Mesendoderm (in vitro differentiated cells): ENCODE measurements around the gene OR51B2.

Source experiments
- DNase-seq: peaks from one replicate; pipeline ENCODE4 v3.0.0; 2013
- H2AK5ac ChIP-seq: 2 replicates; pipeline ENCODE4 v1.6.1; 2013; ENCODE audit warnings: low read length, inconsistent platforms
- H2BK120ac ChIP-seq: 2 replicates; pipeline ENCODE4 v1.6.1; 2013; ENCODE audit warnings: low read depth, mild to moderate bottlenecking, low read length, moderate library complexity, mixed read lengths
- H2BK15ac ChIP-seq: replicated peaks from 2 replicates; pipeline ENCODE4 v1.6.1; 2013; ENCODE audit warnings: low read depth, mild to moderate bottlenecking, moderate library complexity
- H2BK5ac ChIP-seq: 2 replicates; pipeline ENCODE4 v1.6.1; 2013; ENCODE audit warnings: low read length, inconsistent platforms
- H3K18ac ChIP-seq: 2 replicates; pipeline ENCODE4 v1.6.1; 2013; ENCODE audit warnings: mild to moderate bottlenecking, low read length, mixed read lengths
- H3K23ac ChIP-seq: one replicate; pipeline ENCODE4 v1.6.1; 2013; ENCODE audit warnings: low read length
- H3K27ac ChIP-seq: 2 replicates; pipeline ENCODE4 v1.5.1; 2013; ENCODE audit warnings: low read depth, mild to moderate bottlenecking, inconsistent platforms, low read length, moderate library complexity
- H3K27me3 ChIP-seq: 2 replicates; pipeline ENCODE4 v1.6.1; 2013; ENCODE audit warnings: low read length, control low read depth, mild to moderate bottlenecking, inconsistent platforms; ENCODE audit not compliant: insufficient read depth, poor library complexity
- H3K36me3 ChIP-seq: 2 replicates; pipeline ENCODE4 v1.6.1; 2013; ENCODE audit warnings: low read length, inconsistent platforms; ENCODE audit not compliant: control insufficient read depth, insufficient read depth
- H3K4ac ChIP-seq: one replicate; pipeline ENCODE4 v1.6.1; 2013; ENCODE audit warnings: low read depth, mild to moderate bottlenecking, low read length, moderate library complexity
- H3K4me1 ChIP-seq: 2 replicates; pipeline ENCODE4 v1.6.1; 2013; ENCODE audit warnings: low read depth, low read length, inconsistent platforms; ENCODE audit not compliant: control insufficient read depth
- H3K4me2 ChIP-seq: 2 replicates; pipeline ENCODE4 v1.6.1; 2013; ENCODE audit warnings: low read length
- H3K4me3 ChIP-seq: 2 replicates; pipeline ENCODE4 v1.5.1; 2013; ENCODE audit warnings: mild to moderate bottlenecking, low read length
- H3K56ac ChIP-seq: one replicate; pipeline ENCODE4 v1.6.1; 2013; ENCODE audit warnings: low read length
- H3K79me1 ChIP-seq: 2 replicates; pipeline ENCODE4 v1.6.1; 2013; ENCODE audit warnings: low read length, inconsistent platforms
- H3K79me2 ChIP-seq: 2 replicates; pipeline ENCODE4 v1.6.1; 2013; ENCODE audit warnings: mild to moderate bottlenecking, low read length; ENCODE audit not compliant: control insufficient read depth, insufficient read depth
- H3K9ac ChIP-seq: 2 replicates; pipeline ENCODE4 v1.6.1; 2013; ENCODE audit warnings: low read length, inconsistent platforms
- H4K5ac ChIP-seq: one replicate; pipeline ENCODE4 v1.6.1; 2013; ENCODE audit warnings: low read length
- H4K8ac ChIP-seq: one replicate; pipeline ENCODE4 v1.6.1; 2013; ENCODE audit warnings: low read depth, mild to moderate bottlenecking, control low read depth, low read length, moderate library complexity
- WGBS: extraction: QIAGEN DNeasy Blood & Tissue Kit; methylation state at CpG from one replicate; pipeline ENCODE4 v1.1.7; 2013; ENCODE audit warnings: low lambda C conversion rate, missing lambda C conversion rate; ENCODE audit not compliant: insufficient coverage; ENCODE audit errors: extremely low coverage; 5-methylcytosine and 5-hydroxymethylcytosine counted together

Gene OR51B2

GRCh38 chr11:5307256-5308019 is 16.7 kb downstream of the OR51B2 start:
- no peak overlapping the region for H2AK5ac ChIP-seq
- H3K4me1 ChIP-seq = no peaks in the 10 kb centered on the region
- no peak overlapping the region for H3K4me3 ChIP-seq
- no CpG with 5 or more reads among the region's 2 CpGs for WGBS
- no peak overlapping the region for H3K23ac ChIP-seq
- no peaks in the 10 kb centered on the region for H3K27me3 ChIP-seq
- peak; percentile 7 for DNase-seq
- H2BK15ac ChIP-seq = no peak overlapping the region
- no peak overlapping the region for H4K5ac ChIP-seq
- no peaks in the 10 kb centered on the region for H3K79me2 ChIP-seq
- H2BK120ac ChIP-seq = no peak overlapping the region
- H3K4me2 ChIP-seq = no peak overlapping the region
- no peaks in the 10 kb centered on the region for H3K36me3 ChIP-seq
- no peak overlapping the region for H4K8ac ChIP-seq
- H3K18ac ChIP-seq = no peak overlapping the region
- H3K56ac ChIP-seq = no peak overlapping the region
- no peak overlapping the region for H3K4ac ChIP-seq
- H3K9ac ChIP-seq = no peak overlapping the region
- H2BK5ac ChIP-seq = no peak overlapping the region
- no peak overlapping the region for H3K27ac ChIP-seq
- no peaks in the 10 kb centered on the region for H3K79me1 ChIP-seq

DNA sequence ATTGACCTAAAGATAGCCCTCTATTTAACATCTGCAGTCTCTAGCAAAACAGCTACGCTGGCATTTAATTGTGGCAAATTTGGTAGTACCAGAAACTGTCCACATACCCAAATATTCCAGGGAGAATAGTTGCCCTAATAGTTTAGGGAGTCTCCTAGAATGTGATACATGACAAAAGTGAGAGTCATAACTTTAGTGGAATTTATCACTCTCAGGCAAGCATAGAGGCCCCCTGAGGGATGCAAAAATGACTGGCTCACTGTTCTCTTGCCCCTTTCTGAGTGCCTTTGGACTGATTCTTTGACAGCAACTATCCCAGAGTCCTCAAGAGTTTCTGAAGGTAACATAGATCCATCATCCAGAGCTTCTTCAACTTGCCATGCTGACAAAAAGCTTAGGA is 20.1 kb downstream of the OR51B2 start:
- WGBS = no CpG with 5 or more reads among the region's 1 CpG
- H3K9ac ChIP-seq = no peak overlapping the region
- no peak for DNase-seq
- H3K79me2 ChIP-seq = no peaks in the 10 kb centered on the region
- no peak overlapping the region for H3K18ac ChIP-seq
- H2AK5ac ChIP-seq = no peak overlapping the region
- H3K4me3 ChIP-seq = no peak overlapping the region
- no peak overlapping the region for H3K4ac ChIP-seq
- H3K4me2 ChIP-seq = no peak overlapping the region
- H3K27me3 ChIP-seq = no peaks in the 10 kb centered on the region
- H3K79me1 ChIP-seq = no peaks in the 10 kb centered on the region
- no peak overlapping the region for H3K27ac ChIP-seq
- no peak overlapping the region for H3K56ac ChIP-seq
- no peaks in the 10 kb centered on the region for H3K36me3 ChIP-seq
- H4K5ac ChIP-seq = no peak overlapping the region
- H2BK120ac ChIP-seq = no peak overlapping the region
- no peak overlapping the region for H2BK15ac ChIP-seq
- H4K8ac ChIP-seq = no peak overlapping the region
- H3K4me1 ChIP-seq = no peaks in the 10 kb centered on the region
- no peak overlapping the region for H2BK5ac ChIP-seq
- no peak overlapping the region for H3K23ac ChIP-seq

DNA sequence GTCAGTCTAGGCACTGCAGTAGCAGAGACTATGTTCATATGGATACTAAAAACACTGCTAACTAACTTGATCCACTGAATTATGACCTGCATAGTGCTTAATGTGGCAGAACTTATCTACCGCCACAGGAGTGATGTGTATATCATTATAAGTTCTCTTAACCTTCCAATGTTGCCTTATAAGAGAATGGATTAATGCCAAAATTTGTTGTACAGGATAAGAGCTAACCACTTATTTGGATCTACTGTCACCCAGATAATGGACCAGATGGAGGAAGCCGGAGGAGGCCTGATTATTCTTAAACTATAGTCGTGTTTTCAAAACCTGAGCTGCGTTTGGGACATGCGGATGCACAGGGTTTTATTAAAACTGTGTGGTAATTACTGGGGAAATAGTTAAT is 20.5 kb downstream of the OR51B2 start:
- no peaks in the 10 kb centered on the region for H3K4me1 ChIP-seq
- H3K79me2 ChIP-seq = no peaks in the 10 kb centered on the region
- no peak overlapping the region for H3K4ac ChIP-seq
- H3K23ac ChIP-seq = no peak overlapping the region
- no peak overlapping the region for H3K27ac ChIP-seq
- no peak for DNase-seq
- no peak overlapping the region for H3K56ac ChIP-seq
- no peak overlapping the region for H2AK5ac ChIP-seq
- H3K79me1 ChIP-seq = no peaks in the 10 kb centered on the region
- H3K36me3 ChIP-seq = no peaks in the 10 kb centered on the region
- no peak overlapping the region for H2BK5ac ChIP-seq
- no peak overlapping the region for H2BK15ac ChIP-seq
- H3K4me3 ChIP-seq = no peak overlapping the region
- H4K5ac ChIP-seq = no peak overlapping the region
- no peak overlapping the region for H4K8ac ChIP-seq
- no peaks in the 10 kb centered on the region for H3K27me3 ChIP-seq
- no peak overlapping the region for H3K18ac ChIP-seq
- H3K4me2 ChIP-seq = no peak overlapping the region
- no CpG with 5 or more reads among the region's 5 CpGs for WGBS
- H2BK120ac ChIP-seq = no peak overlapping the region
- H3K9ac ChIP-seq = no peak overlapping the region

GRCh38 chr11:5301846-5302245 is 22.3 kb downstream of the OR51B2 start, which contains the start of gene OR51B4:
Gene OR51B4, minus strand, starts transcription at chr11:5301946. Its CDS starts 0 bp downstream, at chr11:5301946.
- Histone ChIP-seq H3K4me1 (no peaks in the 10 kb centered on the region), H2AK5ac (no peak within 1 kb of the TSS), H3K79me1 (no peaks in the 10 kb centered on the region), H4K8ac (no peak within 1 kb of the TSS), H3K4me3 (no peak within 1 kb of the TSS), H3K4me2 (no peak within 1 kb of the TSS), H3K23ac (no peak within 1 kb of the TSS), H2BK5ac (no peak within 1 kb of the TSS), H3K9ac (no peak within 1 kb of the TSS), H3K27me3 (no peaks in the 10 kb centered on the region), H4K5ac (no peak within 1 kb of the TSS), H2BK120ac (no peak within 1 kb of the TSS), H2BK15ac (no peak within 1 kb of the TSS), H3K18ac (no peak within 1 kb of the TSS), H3K27ac (no peak within 1 kb of the TSS), H3K56ac (no peak within 1 kb of the TSS), H3K4ac (no peak within 1 kb of the TSS), H3K36me3 (no peaks in the 10 kb centered on the region), H3K79me2 (no peaks in the 10 kb centered on the region)
- WGBS = no CpG with 5 or more reads among the region's 2 CpGs
- no peak for DNase-seq

DNA sequence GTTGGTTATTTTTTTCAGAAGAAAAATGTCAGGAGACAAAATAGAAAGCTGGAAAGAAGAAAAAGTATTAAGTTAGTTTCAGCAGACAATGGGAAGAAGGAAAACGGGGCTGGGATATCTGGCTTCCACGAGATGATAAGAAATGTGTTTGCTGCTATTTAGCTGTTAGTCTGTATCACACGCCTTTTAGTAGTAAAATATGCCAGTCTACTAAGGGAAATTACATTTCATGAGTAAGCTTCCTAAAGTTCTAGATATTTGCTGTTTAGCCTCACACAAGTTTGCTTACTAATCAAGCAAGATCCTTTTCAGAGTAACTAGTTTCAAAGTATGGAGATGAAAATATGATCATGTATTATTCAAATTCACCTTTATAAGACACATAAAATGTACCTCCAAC is 23.8 kb downstream of the OR51B2 start:
- no peak for DNase-seq

GRCh38 chr11:5298451-5298850 is 25.6 kb downstream of the OR51B2 start:
- Histone ChIP-seq H2BK120ac (no peak overlapping the region), H3K18ac (no peak overlapping the region), H3K23ac (no peak overlapping the region), H4K8ac (no peak overlapping the region), H3K4me1 (no peaks in the 10 kb centered on the region), H3K4me2 (no peak overlapping the region), H3K9ac (no peak overlapping the region), H3K27ac (no peak overlapping the region), H3K79me1 (no peaks in the 10 kb centered on the region), H3K36me3 (no peaks in the 10 kb centered on the region), H3K27me3 (no peaks in the 10 kb centered on the region), H3K79me2 (no peaks in the 10 kb centered on the region), H3K4ac (no peak overlapping the region), H2BK15ac (no peak overlapping the region), H2BK5ac (no peak overlapping the region), H3K4me3 (no peak overlapping the region), H2AK5ac (no peak overlapping the region), H3K56ac (no peak overlapping the region), H4K5ac (no peak overlapping the region)
- no CpG with 5 or more reads among the region's 1 CpG for WGBS
- no peak for DNase-seq

More for the DNA sequence above, 23.8 kb downstream of the OR51B2 start:
- Histone ChIP-seq H3K4ac (no peak overlapping the region), H2BK15ac (no peak overlapping the region), H3K79me1 (no peaks in the 10 kb centered on the region), H2BK5ac (no peak overlapping the region), H3K18ac (no peak overlapping the region), H4K5ac (no peak overlapping the region), H3K27me3 (no peaks in the 10 kb centered on the region), H3K79me2 (no peaks in the 10 kb centered on the region), H3K23ac (no peak overlapping the region), H3K4me1 (no peaks in the 10 kb centered on the region), H3K4me3 (no peak overlapping the region), H4K8ac (no peak overlapping the region), H3K56ac (no peak overlapping the region), H3K4me2 (no peak overlapping the region), H3K27ac (no peak overlapping the region), H2BK120ac (no peak overlapping the region), H3K9ac (no peak overlapping the region), H2AK5ac (no peak overlapping the region), H3K36me3 (no peaks in the 10 kb centered on the region)
- no CpG with 5 or more reads among the region's 3 CpGs for WGBS
